ENCODE data around the gene THY1.

DNA sequence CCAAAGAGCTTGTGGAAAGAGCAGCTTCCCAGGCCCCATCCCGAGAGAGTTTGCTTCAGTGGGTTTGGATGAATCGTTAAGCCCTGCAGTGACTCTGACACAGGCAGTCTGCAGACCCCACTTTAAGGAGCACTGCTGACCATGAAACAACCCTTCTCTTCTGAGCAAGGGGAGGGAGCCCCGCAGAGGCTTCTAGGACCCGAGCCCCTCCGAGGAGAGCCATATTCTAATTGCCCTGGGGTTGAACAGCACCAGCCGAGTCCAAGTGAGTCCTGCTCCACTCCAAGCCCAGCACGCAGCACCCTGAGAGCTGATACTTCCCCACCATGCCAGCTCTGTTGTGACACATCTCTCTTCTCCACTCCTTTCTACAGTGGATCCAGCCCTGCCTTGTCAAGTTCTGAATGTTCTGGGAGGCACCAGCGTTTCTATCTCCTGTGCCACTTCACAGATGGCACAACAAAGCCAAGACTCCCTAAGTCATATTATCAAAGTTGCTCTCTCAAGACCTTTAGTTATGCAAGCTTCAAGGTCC is 51.8 kb downstream of the THY1 start:
- TF ChIP-seq, protein P1, sequence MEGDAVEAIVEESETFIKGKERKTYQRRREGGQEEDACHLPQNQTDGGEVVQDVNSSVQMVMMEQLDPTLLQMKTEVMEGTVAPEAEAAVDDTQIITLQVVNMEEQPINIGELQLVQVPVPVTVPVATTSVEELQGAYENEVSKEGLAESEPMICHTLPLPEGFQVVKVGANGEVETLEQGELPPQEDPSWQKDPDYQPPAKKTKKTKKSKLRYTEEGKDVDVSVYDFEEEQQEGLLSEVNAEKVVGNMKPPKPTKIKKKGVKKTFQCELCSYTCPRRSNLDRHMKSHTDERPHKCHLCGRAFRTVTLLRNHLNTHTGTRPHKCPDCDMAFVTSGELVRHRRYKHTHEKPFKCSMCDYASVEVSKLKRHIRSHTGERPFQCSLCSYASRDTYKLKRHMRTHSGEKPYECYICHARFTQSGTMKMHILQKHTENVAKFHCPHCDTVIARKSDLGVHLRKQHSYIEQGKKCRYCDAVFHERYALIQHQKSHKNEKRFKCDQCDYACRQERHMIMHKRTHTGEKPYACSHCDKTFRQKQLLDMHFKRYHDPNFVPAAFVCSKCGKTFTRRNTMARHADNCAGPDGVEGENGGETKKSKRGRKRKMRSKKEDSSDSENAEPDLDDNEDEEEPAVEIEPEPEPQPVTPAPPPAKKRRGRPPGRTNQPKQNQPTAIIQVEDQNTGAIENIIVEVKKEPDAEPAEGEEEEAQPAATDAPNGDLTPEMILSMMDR (conservative IDR thresholded peaks at IDR 0.05; ENCODE audit: low read length), result no peak
- no peak for TF ChIP-seq EZH2phosphoT487 (IDR thresholded peaks at IDR 0.05; ENCODE audit: borderline replicate concordance, low read depth, low read length)

Measured in OCI-LY7 (cell line).